ENCODE results near the gene CTNNAL1. TPM values are rescaled to one million over a fixed set of nuclear protein-coding genes. Genes with fewer than 3 reads are reported as not detected.

CTNNAL1 gene
- total and polyA plus RNA-seq, 2 of the 8 experiments (the other 6 are each of a cell fraction or from before 2014, with no cell fraction given): 23.2 to 66.1 TPM

DNA sequence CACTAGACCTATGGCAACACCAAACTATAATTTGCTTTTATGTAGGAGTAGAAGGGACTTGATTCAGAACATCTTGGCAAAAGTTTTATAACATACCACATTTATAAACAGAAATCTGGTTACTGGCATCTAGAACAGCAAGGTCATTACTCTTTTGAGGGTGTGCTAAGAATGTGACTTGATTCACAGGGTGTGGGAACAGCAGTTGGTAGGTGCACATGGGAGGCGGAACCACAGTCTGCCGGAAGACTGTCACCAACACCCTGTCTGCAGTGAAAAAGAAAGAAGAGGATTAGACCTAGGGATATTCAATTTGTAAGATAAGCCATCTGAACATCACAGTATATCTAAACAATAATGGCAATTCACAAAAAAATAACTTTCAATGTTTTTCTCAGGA is 102.4 kb downstream of the CTNNAL1 start:
- Histone ChIP-seq H3K23me2 (ENCODE audit: low read depth, low read length) (no peaks in the 10 kb centered on the region), H4K5ac (ENCODE audit: insufficient read length, low read depth, low read length) (no peak overlapping the region), H3K56ac (replicated peaks; ENCODE audit: insufficient read length, low read depth, low read length) (no peak overlapping the region), H2AFZ (ENCODE audit: low read length) (no peak overlapping the region), H3K79me2 (ENCODE audit: control insufficient read depth in 1 of 2, insufficient read depth in 2 of 2, low read length in 2 of 2) (no peaks in the 10 kb centered on the region), H2AK5ac (ENCODE audit: low read depth, low read length) (no peak overlapping the region), H3K9me3 (ENCODE audit: insufficient read depth in 2 of 2, low read depth in 1 of 2, low read length in 1 of 2) (no peaks in the 10 kb centered on the region), H2BK12ac (ENCODE audit: low read depth, low read length) (no peak overlapping the region), H3K4me2 (ENCODE audit: insufficient read depth in 1 of 2, low read depth in 2 of 2, low read length in 2 of 2) (no peak overlapping the region), H3K27ac (ENCODE audit: low read depth, low read length) (no peak overlapping the region), H3K9ac (replicated peaks in 1 of 4; ENCODE audit: extremely low read depth in 1 of 4, low read depth in 3 of 4, low read length in 3 of 4) (no peak overlapping the region), H2BK15ac (ENCODE audit: low read length) (no peak overlapping the region), H4K8ac (ENCODE audit: extremely low read depth, insufficient read depth, low read length) (no peak overlapping the region), H3K14ac (ENCODE audit: insufficient read length) (no peak overlapping the region), H3K18ac (ENCODE audit: extremely low read depth, low read length) (no peak overlapping the region), H2BK20ac (ENCODE audit: low read length) (no peak overlapping the region), H4K20me1 (replicated peaks in 1 of 2; ENCODE audit: control insufficient read depth in 1 of 2, insufficient read depth in 2 of 2, low read length in 2 of 2) (peaks cover under 1 to 1% of the 10 kb centered on the region in 2 experiments), H3K79me1 (ENCODE audit: low read depth, low read length) (no peaks in the 10 kb centered on the region), H3K4me1 (replicated peaks in 1 of 4; ENCODE audit: control insufficient read depth in 3 of 4, insufficient read depth in 4 of 4, low read length in 3 of 4) (no peaks in the 10 kb centered on the region), H3K27me3 (replicated peaks in 1 of 4; ENCODE audit: control insufficient read depth in 3 of 4, extremely low read depth in 1 of 4, insufficient read depth in 3 of 4, low read length in 3 of 4) (no peaks in the 10 kb centered on the region), H2BK5ac (ENCODE audit: low read depth, low read length) (no peak overlapping the region), H3K4me3 (ENCODE audit: extremely low read depth in 1 of 4, insufficient read depth in 2 of 4, low read depth in 3 of 4, low read length in 4 of 4) (no peak overlapping the region), H3K23ac (ENCODE audit: insufficient read length) (no peak overlapping the region), H2BK120ac (replicated peaks; ENCODE audit: low read depth, low read length) (no peak overlapping the region), H3K36me3 (ENCODE audit: control insufficient read depth in 2 of 4, insufficient read depth in 4 of 4, low read length in 3 of 4) (peaks cover 7 to 59% (median 25%) of the 10 kb centered on the region in 4 experiments; a peak in 7 of 8 replicates), H4K91ac (replicated peaks; ENCODE audit: insufficient read length, low read length) (no peak overlapping the region), H3K4ac (replicated peaks; ENCODE audit: insufficient read length, low read depth, low read length) (no peak overlapping the region)
- FAIRE-seq (no peak), DNase-seq (ENCODE audit: low read depth in 1 of 2, low spot score in 2 of 2) (no peak)
- ChIA-PET POLR2A (ENCODE audit: partially characterized antibody) (no interaction called here), CTCF (ENCODE audit: partially characterized antibody) (interaction anchor here (1.5 kb wide), 1 partner anchor 12 kb away, joined by 3 read pairs; no protein-coding TSS in a partner anchor)
- 100% methylated on average over 2 of the region's 2 CpGs; no CpG with 5 or more reads in 1 of the 2 experiments for WGBS, 2 experiments (ENCODE audit: extremely low coverage in 1 of 2, insufficient coverage in 1 of 2, insufficient read length in 1 of 2, insufficient replicate concordance in 2 of 2, low coverage in 1 of 2, low lambda C conversion rate in 2 of 2, missing lambda C conversion rate in 1 of 2)
- TF ChIP-seq CBX5 (IDR thresholded peaks at IDR 0.05; ENCODE audit: low read depth, low read length) (no peak), HDAC2 (IDR thresholded peaks at IDR 0.05; ENCODE audit: borderline replicate concordance in 1 of 2, low read depth in 2 of 2, low read length in 2 of 2) (no peak), NANOG (IDR thresholded peaks at IDR 0.05; ENCODE audit: insufficient read depth, low read depth, low read length, poor library complexity, severe bottlenecking) (no peak), TAF1 (IDR thresholded peaks at IDR 0.05; ENCODE audit: low read depth, low read length) (no peak), SIX5 (IDR thresholded peaks at IDR 0.05; ENCODE audit: low read depth, low read length) (no peak), JUND (IDR thresholded peaks at IDR 0.05; ENCODE audit: low read length) (no peak), SRF (IDR thresholded peaks at IDR 0.05; ENCODE audit: low read depth, low read length) (no peak), KDM4A (IDR thresholded peaks at IDR 0.05; ENCODE audit: low read depth, low read length, severe bottlenecking) (no peak), RXRA (IDR thresholded peaks at IDR 0.05; ENCODE audit: insufficient read depth, low read depth, low read length) (no peak), BRCA1 (IDR thresholded peaks at IDR 0.05; ENCODE audit: low read depth, low read length) (no peak), HDAC6 (IDR thresholded peaks at IDR 0.05; ENCODE audit: low read depth, low read length) (no peak), YY1 (IDR thresholded peaks at IDR 0.05; ENCODE audit: low read depth, low read length) (no peak), TEAD4 (IDR thresholded peaks at IDR 0.05; ENCODE audit: low read depth, low read length) (no peak), CHD2 (IDR thresholded peaks at IDR 0.05; ENCODE audit: low read length) (no peak)
- TF ChIP-seq, protein P1, sequence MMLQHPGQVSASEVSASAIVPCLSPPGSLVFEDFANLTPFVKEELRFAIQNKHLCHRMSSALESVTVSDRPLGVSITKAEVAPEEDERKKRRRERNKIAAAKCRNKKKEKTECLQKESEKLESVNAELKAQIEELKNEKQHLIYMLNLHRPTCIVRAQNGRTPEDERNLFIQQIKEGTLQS (IDR thresholded peaks at IDR 0.05; ENCODE audit: insufficient read depth, low read depth, low read length): no peak
